ENCODE measurements around the gene GRIN2A.

GRIN2A gene

DNA sequence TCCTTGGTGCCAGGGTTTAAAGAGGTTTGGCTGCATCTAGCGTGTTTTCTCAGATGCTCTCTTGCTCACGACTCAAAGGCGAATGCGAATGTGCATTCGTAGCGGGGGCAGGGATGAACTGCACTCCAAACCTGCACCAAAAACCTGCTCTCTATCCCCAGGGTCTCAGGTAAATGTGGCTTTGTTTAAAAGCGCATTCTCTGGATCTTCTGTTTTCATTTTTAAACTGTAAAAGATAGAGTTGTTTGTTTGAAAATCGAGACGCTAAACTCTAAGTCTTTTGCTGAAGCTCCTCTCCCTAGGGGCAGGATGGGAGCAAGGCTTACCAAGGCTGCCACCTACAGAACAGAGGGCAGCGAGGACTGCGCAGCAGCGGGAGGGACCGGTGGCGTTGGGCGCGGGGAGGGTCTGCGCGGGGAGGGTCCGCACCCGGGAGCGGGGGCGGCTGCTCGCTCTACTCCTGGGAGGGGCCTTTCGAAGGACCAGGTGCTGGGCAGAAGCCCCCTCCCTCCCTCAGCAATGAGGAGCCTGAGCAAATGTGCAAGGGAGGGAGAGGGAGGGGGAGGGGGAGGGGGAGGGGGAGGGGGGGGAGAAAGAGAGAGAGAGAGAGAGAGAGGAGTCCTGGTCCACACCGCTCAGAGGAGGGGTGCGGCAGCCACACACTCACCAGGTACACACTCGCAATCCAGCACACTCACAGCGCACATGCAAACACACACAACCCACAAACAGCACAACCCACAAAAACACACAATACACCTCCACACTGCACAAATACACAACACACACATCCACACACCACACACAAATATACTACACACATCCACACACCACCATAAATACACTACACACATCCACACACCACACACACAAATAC lies 142.8 kb downstream of the GRIN2A start:
- no peak overlapping the region for H3K27ac Mint-ChIP-seq
- intact Hi-C loops (cut with micrococcal nuclease), result no loop called here
- H3K27me3 Mint-ChIP-seq, result peaks cover 7% of the 10 kb centered on the region
- no peaks in the 10 kb centered on the region for H3K9me3 Mint-ChIP-seq
- no peaks in the 10 kb centered on the region for H3K36me3 Mint-ChIP-seq (ENCODE audit: low read depth)
- no peaks in the 10 kb centered on the region for H3K4me1 Mint-ChIP-seq (ENCODE audit: low read depth)
- no peak overlapping the region for H3K4me3 Mint-ChIP-seq

DNA sequence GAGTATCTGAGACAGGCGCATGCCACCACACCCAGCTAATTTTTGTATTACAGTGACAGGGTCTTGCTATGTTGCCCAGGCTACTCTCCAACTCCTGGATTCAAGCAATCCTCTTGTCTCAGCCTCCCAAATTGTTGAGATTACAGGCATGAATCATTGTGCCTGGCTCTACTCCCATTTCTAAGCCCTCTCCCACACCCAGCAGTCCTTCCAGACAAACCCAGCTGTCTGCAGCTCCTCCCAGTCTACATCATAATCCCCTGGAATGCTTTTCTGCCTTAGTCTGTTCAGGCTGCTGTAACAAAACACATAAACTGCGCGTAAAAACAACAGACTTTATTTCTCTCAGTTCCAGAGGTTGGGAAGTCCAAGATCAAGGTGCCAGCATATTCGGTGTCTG lies 144.5 kb downstream of the GRIN2A start:
- H3K9me3 Mint-ChIP-seq, result no peaks in the 10 kb centered on the region
- intact Hi-C loops (cut with micrococcal nuclease), result no loop called here
- H3K27me3 Mint-ChIP-seq, result peaks cover 7% of the 10 kb centered on the region
- no peak overlapping the region for H3K4me3 Mint-ChIP-seq
- H3K4me1 Mint-ChIP-seq (ENCODE audit: low read depth), result no peaks in the 10 kb centered on the region
- H3K27ac Mint-ChIP-seq, result no peak overlapping the region
- H3K36me3 Mint-ChIP-seq (ENCODE audit: low read depth), result no peaks in the 10 kb centered on the region

- Mint-ChIP-seq H3K36me3 (ENCODE audit: low read depth) (no peaks in the 10 kb centered on the region), H3K4me1 (ENCODE audit: low read depth) (no peaks in the 10 kb centered on the region), H3K27ac (no peak overlapping the region), H3K27me3 (peaks cover 7% of the 10 kb centered on the region), H3K4me3 (no peak overlapping the region), H3K9me3 (no peaks in the 10 kb centered on the region)
- intact Hi-C loops (cut with micrococcal nuclease), result no loop called here
Measured at GRCh38 chr16:10036956-10037355, 145.3 kb downstream of the GRIN2A start.

DNA sequence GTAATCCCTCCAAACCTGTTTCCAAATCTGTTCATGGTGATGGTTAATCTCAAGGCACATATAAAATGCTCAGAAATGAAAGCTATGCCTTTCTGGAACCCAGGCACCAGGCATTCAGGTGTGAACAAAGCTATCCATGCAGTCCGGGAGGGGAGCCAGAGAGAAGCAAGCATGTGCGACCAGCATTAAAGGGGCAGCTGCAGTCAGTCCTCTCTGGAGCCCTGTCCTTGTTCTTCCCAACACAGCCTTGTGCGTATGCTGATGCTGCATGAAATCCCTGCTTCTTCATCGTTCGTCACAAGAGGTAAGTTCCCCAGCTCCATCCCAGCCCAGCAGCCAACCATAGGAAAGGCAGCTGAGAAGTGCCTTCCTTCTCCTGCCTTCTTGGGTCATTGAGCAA lies 148.7 kb downstream of the GRIN2A start:
- H3K36me3 Mint-ChIP-seq (ENCODE audit: low read depth), result no peaks in the 10 kb centered on the region
- H3K4me3 Mint-ChIP-seq, result no peak overlapping the region
- H3K9me3 Mint-ChIP-seq, result no peaks in the 10 kb centered on the region
- no peaks in the 10 kb centered on the region for H3K4me1 Mint-ChIP-seq (ENCODE audit: low read depth)
- no peak overlapping the region for H3K27ac Mint-ChIP-seq
- H3K27me3 Mint-ChIP-seq, result peaks cover under 1% of the 10 kb centered on the region
- intact Hi-C loops (cut with micrococcal nuclease), result no loop called here

DNA sequence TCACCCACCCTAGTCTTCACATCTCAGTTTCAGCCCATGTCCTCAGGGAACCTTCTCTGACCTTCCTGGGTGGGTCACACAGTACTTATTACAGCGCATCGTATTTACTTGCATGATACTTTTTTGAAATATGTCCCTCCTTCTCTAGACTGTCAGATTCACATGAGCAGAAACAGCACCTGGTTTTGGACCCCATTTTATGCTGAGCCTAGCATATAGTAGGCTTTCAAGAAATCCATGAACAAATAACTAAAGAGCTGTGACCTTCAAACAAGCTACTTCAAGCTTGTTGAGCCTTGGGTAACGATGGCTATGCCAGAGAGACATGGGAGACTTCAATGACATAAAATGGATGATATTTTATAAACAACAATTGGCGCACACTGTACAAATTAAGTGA lies 150.3 kb downstream of the GRIN2A start:
- intact Hi-C loops (cut with micrococcal nuclease), result no loop called here
- Mint-ChIP-seq H3K36me3 (ENCODE audit: low read depth) (no peaks in the 10 kb centered on the region), H3K9me3 (no peaks in the 10 kb centered on the region), H3K27ac (no peak overlapping the region), H3K27me3 (no peaks in the 10 kb centered on the region), H3K4me1 (ENCODE audit: low read depth) (no peaks in the 10 kb centered on the region), H3K4me3 (no peak overlapping the region)

DNA sequence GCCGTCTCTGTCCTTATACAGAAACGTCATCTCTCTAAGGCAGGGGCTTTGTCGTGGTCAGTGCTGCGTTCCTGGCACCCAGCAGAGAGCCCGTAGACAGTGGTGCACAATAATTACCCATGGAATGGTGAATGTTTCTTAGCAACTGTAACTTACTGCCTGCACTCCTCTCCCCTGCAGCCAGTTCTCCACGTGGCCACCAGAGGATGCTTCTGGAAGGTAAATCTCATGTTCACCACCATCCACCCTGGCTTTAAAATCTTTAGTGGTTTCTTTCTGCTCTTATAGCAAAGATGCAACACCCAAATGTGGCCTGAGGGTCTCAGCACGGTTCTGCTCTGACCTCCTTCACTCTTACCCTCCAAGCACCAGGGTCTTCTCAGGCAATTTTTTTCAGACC lies 150.8 kb downstream of the GRIN2A start:
- Mint-ChIP-seq H3K9me3 (no peaks in the 10 kb centered on the region), H3K4me1 (ENCODE audit: low read depth) (no peaks in the 10 kb centered on the region), H3K4me3 (no peak overlapping the region), H3K27me3 (no peaks in the 10 kb centered on the region), H3K36me3 (ENCODE audit: low read depth) (no peaks in the 10 kb centered on the region), H3K27ac (no peak overlapping the region)
- intact Hi-C loops (cut with micrococcal nuclease), result no loop called here

GRCh38 chr16:10028644-10029043 lies 153.6 kb downstream of the GRIN2A start:
- Mint-ChIP-seq H3K27me3 (no peaks in the 10 kb centered on the region), H3K36me3 (ENCODE audit: low read depth) (no peaks in the 10 kb centered on the region), H3K27ac (no peak overlapping the region), H3K9me3 (no peaks in the 10 kb centered on the region), H3K4me1 (ENCODE audit: low read depth) (no peaks in the 10 kb centered on the region), H3K4me3 (no peak overlapping the region)
- intact Hi-C loops (cut with micrococcal nuclease), result no loop called here

DNA sequence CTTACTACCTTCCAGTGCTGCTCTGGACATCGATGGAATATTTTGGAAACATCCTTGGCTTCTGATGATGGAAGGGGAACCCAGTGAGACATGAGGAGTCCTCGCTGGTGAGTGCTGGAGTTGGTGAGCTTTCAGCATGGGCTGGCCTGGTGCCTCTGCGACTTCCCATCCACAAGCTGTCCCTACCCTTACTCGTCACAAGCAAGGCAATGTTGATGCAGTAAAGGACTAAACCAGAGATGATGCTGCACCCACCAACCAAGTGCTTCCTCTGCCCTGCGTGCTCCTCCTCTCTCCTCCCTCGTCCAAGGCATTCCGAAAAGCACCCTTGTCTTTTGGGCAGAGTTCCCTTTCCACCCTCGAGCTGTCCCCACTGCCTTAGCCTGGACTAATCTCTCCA lies 154.7 kb downstream of the GRIN2A start:
- Mint-ChIP-seq H3K36me3 (ENCODE audit: low read depth) (no peaks in the 10 kb centered on the region), H3K27ac (no peak overlapping the region), H3K27me3 (no peaks in the 10 kb centered on the region), H3K4me3 (no peak overlapping the region), H3K9me3 (no peaks in the 10 kb centered on the region), H3K4me1 (ENCODE audit: low read depth) (no peaks in the 10 kb centered on the region)
- intact Hi-C loops (cut with micrococcal nuclease), result no loop called here

- Mint-ChIP-seq H3K27me3 (no peaks in the 10 kb centered on the region), H3K4me1 (ENCODE audit: low read depth) (no peaks in the 10 kb centered on the region), H3K36me3 (ENCODE audit: low read depth) (no peaks in the 10 kb centered on the region), H3K27ac (no peak overlapping the region), H3K9me3 (no peaks in the 10 kb centered on the region), H3K4me3 (no peak overlapping the region)
- intact Hi-C loops (cut with micrococcal nuclease), result no loop called here
Measured at GRCh38 chr16:10026593-10026992, 155.6 kb downstream of the GRIN2A start.

GRCh38 chr16:10022098-10022497 lies 160.1 kb downstream of the GRIN2A start:
- Mint-ChIP-seq H3K36me3 (ENCODE audit: low read depth) (no peaks in the 10 kb centered on the region), H3K4me3 (no peak overlapping the region), H3K4me1 (ENCODE audit: low read depth) (no peaks in the 10 kb centered on the region), H3K27me3 (no peaks in the 10 kb centered on the region), H3K9me3 (no peaks in the 10 kb centered on the region), H3K27ac (no peak overlapping the region)
- intact Hi-C loops (cut with micrococcal nuclease), result no loop called here

DNA sequence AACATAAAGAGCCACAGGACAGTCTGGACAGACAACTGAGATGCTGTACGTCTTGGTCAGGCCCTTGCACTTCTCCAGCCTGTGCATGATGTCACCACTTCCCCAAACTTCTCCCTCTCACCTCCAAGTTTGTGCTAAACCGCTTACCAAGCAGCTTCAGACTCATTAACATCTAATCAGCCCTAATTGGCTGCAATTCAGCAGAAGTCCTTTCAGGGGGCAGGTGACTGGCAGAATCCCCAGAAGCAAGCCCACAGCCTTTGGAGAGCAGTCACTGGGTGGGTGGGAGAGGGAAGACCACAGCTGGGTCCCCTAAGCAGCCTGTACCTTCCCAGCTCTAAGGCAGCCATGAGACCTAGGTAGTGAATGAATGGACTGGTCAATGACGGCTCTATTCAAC lies 161.4 kb downstream of the GRIN2A start:
- H3K9me3 Mint-ChIP-seq, result no peaks in the 10 kb centered on the region
- intact Hi-C loops (cut with micrococcal nuclease), result no loop called here

GRCh38 chr16:10016752-10017151 lies 165.5 kb downstream of the GRIN2A start:
- no peaks in the 10 kb centered on the region for H3K27me3 Mint-ChIP-seq
- no peaks in the 10 kb centered on the region for H3K9me3 Mint-ChIP-seq
- no peaks in the 10 kb centered on the region for H3K4me1 Mint-ChIP-seq (ENCODE audit: low read depth)
- intact Hi-C loops (cut with micrococcal nuclease), result no loop called here
- H3K27ac Mint-ChIP-seq, result no peak overlapping the region
- H3K4me3 Mint-ChIP-seq, result no peak overlapping the region
- no peaks in the 10 kb centered on the region for H3K36me3 Mint-ChIP-seq (ENCODE audit: low read depth)

More for the DNA sequence above, 161.4 kb downstream of the GRIN2A start:
- Mint-ChIP-seq H3K36me3 (ENCODE audit: low read depth) (no peaks in the 10 kb centered on the region), H3K4me1 (ENCODE audit: low read depth) (no peaks in the 10 kb centered on the region), H3K4me3 (no peak overlapping the region), H3K27me3 (no peaks in the 10 kb centered on the region), H3K27ac (no peak overlapping the region)

DNA sequence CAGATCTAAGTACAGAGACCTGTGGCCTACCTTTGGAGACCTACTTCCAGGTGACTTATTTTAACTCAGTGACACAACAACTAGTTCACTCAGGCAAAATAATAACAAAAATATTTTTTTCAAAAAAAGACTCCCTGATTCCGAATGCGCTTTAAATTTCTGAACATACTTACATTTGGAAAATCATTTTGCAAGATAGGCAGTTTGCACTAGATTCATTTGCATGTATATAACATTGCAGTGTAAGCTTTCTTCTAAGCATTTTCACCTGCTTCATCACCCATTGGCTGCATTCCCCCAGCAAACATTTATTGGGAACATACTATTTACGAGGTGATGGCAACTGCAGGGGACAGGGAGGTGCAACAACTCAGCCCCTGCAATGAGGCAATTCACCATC lies 166.8 kb downstream of the GRIN2A start:
- no peaks in the 10 kb centered on the region for H3K4me1 Mint-ChIP-seq (ENCODE audit: low read depth)
- no peaks in the 10 kb centered on the region for H3K27me3 Mint-ChIP-seq
- no peak overlapping the region for H3K27ac Mint-ChIP-seq
- H3K36me3 Mint-ChIP-seq (ENCODE audit: low read depth), result no peaks in the 10 kb centered on the region
- intact Hi-C loops (cut with micrococcal nuclease), result no loop called here
- H3K4me3 Mint-ChIP-seq, result no peak overlapping the region
- no peaks in the 10 kb centered on the region for H3K9me3 Mint-ChIP-seq

- Mint-ChIP-seq H3K4me3 (no peak overlapping the region), H3K27ac (no peak overlapping the region), H3K4me1 (ENCODE audit: low read depth) (no peaks in the 10 kb centered on the region), H3K27me3 (no peaks in the 10 kb centered on the region), H3K9me3 (no peaks in the 10 kb centered on the region), H3K36me3 (ENCODE audit: low read depth) (no peaks in the 10 kb centered on the region)
- intact Hi-C loops (cut with micrococcal nuclease), result no loop called here
Measured at GRCh38 chr16:10013774-10014173, 168.5 kb downstream of the GRIN2A start.

DNA sequence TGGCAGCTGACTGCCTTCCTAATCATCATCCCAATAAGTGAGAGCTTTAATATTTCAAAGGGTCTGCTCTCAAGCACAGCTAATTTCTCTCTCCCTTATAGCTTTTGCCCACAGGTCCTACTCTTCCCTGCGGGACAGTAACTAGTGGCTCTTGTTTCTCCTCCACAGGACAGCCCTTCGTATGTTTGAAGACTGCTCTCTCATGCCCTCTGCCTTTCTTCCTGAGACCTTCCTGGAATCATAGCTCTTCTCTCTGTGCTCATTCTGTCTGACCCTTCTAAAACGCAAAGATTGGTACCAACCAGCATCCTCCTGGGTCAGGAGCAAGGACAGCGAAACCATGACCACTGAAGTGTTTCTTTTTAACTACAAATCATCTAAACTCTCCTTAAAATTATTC lies 168.9 kb downstream of the GRIN2A start:
- H3K27ac Mint-ChIP-seq, result no peak overlapping the region
- H3K9me3 Mint-ChIP-seq, result no peaks in the 10 kb centered on the region
- intact Hi-C loops (cut with micrococcal nuclease), result no loop called here
- no peaks in the 10 kb centered on the region for H3K27me3 Mint-ChIP-seq
- H3K4me1 Mint-ChIP-seq (ENCODE audit: low read depth), result no peaks in the 10 kb centered on the region
- H3K4me3 Mint-ChIP-seq, result no peak overlapping the region
- H3K36me3 Mint-ChIP-seq (ENCODE audit: low read depth), result no peaks in the 10 kb centered on the region

Data from dendritic cell treated with granulocyte-macrophage colony-stimulating factor and Interleukin-4, amounts not matched to agents 40 ng/mL and 50 ng/mL, for 4 days (primary cell).